Pancreas (tissue), 10 donors: ENCODE measurements around the gene INAVA. TPM values are rescaled to one million over a fixed set of nuclear protein-coding genes. Genes with fewer than 3 reads are reported as not detected.

Experiments used
- ATAC-seq, 4 donors: fragments of 200-7000 bp; cut with Tn5 transposase; one replicate each; pipeline versions ENCODE4 v1.8.0 to v1.9.1; 2020; ENCODE audit warnings: mild to moderate bottlenecking in 4 of 4, moderate library complexity in 4 of 4
- DNase-seq, 6 donors: peaks; one replicate each; pipeline ENCODE4 v3.0.0-alpha.2; 2020
- FAIRE-seq: peaks from 2 replicates; lab custom pipeline; 2012; peaks lifted over from hg19 to GRCh38; lab: Jason Lieb, UNC
- H3K27ac ChIP-seq, 4 donors: fragments of 200-600 bp; sonication (generic); 1 replicate in 3 of 4; 2 replicates in 1 of 4; pipeline versions ENCODE4 v1.5.0 to v1.8.0; 2020
- H3K27me3 ChIP-seq, 4 donors: fragments of 200-600 bp; one replicate each; pipeline ENCODE4 v1.8.0; 2021
- H3K36me3 ChIP-seq, 3 donors: fragments of 200-600 bp; sonication (generic) in 1 of 3; one replicate each; pipeline versions ENCODE4 v1.5.0 to v1.8.0; 2020 to 2021
- H3K4me1 ChIP-seq, 3 donors: fragments of 200-600 bp; one replicate each; pipeline ENCODE4 v1.8.0; 2021
- H3K4me3 ChIP-seq, 4 donors: fragments of 200-600 bp; sonication (generic) in 2 of 4; one replicate each; pipeline versions ENCODE4 v1.5.0 to v1.8.0; 2020 to 2021
- H3K9me3 ChIP-seq, 4 donors: fragments of 200-600 bp; one replicate each; pipeline ENCODE4 v1.8.0; 2021
- whole genome bisulfite sequencing, 2 donors: extraction: QIAGEN DNeasy Blood & Tissue Kit; methylation state at CpG; one replicate each; pipeline ENCODE4 v1.1.7; 2013; 5-methylcytosine and 5-hydroxymethylcytosine counted together
- intact Hi-C, 3 donors: fragments of 100-400 bp; cut with DNase I; formaldehyde crosslinking; loops; one replicate each; pipeline versions ENCODE4 v1.11.1 to v1.14.2; 2022
- polyA plus RNA-seq, 2 donors: library from polyadenylated mRNA; stranded (reverse); fragments of 200-250 nt; gene quantifications; one replicate each; pipeline ENCODE4 v1.2.3, GENCODE V29; 2013
- total RNA-seq, 6 donors: library from RNA; stranded (reverse); fragmentation: NEBNext Ultra II Directional in 4 of 6; extraction: Animal tissue kit (Norgen Biotek cat#: 25700) in 4 of 6; gene quantifications; one replicate each; pipeline versions ENCODE4 v1.2.1 to v1.2.4, GENCODE V29; 2021 to 2023
- TF ChIP-seq, protein P1 (sequence below), 4 donors: fragments of 200-600 bp; sonication (generic) in 3 of 4; IDR thresholded peaks; one replicate each; pipeline versions ENCODE4 v1.5.0 to v1.8.0; 2021; ENCODE audit warnings: antibody characterized with exemption in 4 of 4
- donor health status: healthy with polysubstance abuse.
- donor health status: DM: no; HTN: no; CAD: no; lungs with moderate emphysema.
- donor health status: DM: no; HTN: no; CAD: no.
- donor health status: control.
- donor health status: control.
- donor health status: Bipolar disorder and iron deficiency.
- donor health status: DM: yes; HTN: yes; CAD: no.
- donor health status: DM: no; HTN: no; CAD: no.
- donor health status: DM: no; HTN: no; CAD: no.
- donor health status: DM: yes; HTN: yes; CAD: no.

The INAVA gene
- total and polyA plus RNA-seq, 8 donors: 5.0 to 26.6 (median 13.8) TPM

- H3K27me3 ChIP-seq: no peaks in the 10 kb centered on the region
- TF ChIP-seq, protein P1, sequence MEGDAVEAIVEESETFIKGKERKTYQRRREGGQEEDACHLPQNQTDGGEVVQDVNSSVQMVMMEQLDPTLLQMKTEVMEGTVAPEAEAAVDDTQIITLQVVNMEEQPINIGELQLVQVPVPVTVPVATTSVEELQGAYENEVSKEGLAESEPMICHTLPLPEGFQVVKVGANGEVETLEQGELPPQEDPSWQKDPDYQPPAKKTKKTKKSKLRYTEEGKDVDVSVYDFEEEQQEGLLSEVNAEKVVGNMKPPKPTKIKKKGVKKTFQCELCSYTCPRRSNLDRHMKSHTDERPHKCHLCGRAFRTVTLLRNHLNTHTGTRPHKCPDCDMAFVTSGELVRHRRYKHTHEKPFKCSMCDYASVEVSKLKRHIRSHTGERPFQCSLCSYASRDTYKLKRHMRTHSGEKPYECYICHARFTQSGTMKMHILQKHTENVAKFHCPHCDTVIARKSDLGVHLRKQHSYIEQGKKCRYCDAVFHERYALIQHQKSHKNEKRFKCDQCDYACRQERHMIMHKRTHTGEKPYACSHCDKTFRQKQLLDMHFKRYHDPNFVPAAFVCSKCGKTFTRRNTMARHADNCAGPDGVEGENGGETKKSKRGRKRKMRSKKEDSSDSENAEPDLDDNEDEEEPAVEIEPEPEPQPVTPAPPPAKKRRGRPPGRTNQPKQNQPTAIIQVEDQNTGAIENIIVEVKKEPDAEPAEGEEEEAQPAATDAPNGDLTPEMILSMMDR (IDR thresholded peaks at IDR 0.05): no peak
- peak overlapping the region; percentile 60 to 90 (median 88) for H3K27ac ChIP-seq
- H3K9me3 ChIP-seq: no peaks in the 10 kb centered on the region
- intact Hi-C loops: loop anchor here in 1 of 3 donors (10.0 kb wide), 1 partner anchor 149 kb away; no protein-coding TSS in a partner anchor
- 39 to 67% methylated on average over 8 of the region's 8 CpGs for WGBS, 2 donors
- DNase-seq (peak in 1 of 6 donors; percentile 31), FAIRE-seq (no peak), ATAC-seq (peak in 3 of 4 donors; percentile 6 to 29 (median 17))
- peak overlapping the region in 3 of 4 donors; percentile 15 to 58 (median 46) for H3K4me3 ChIP-seq
- H3K36me3 ChIP-seq: peaks cover 0 to 12% (median 0%) of the 10 kb centered on the region in 3 donors
- peaks cover 0 to 4% (median 4%) of the 10 kb centered on the region in 3 donors for H3K4me1 ChIP-seq
Observed at GRCh38 chr1:200895443-200895789, 716 bp downstream of the INAVA start.

- peak overlapping the region in 3 of 4 donors; percentile 15 to 58 (median 46) for H3K4me3 ChIP-seq
- FAIRE-seq: no peak
- TF ChIP-seq, protein P1 (IDR thresholded peaks at IDR 0.05): no peak
- H3K9me3 ChIP-seq: no peaks in the 10 kb centered on the region
- no peaks in the 10 kb centered on the region for H3K27me3 ChIP-seq
- H3K27ac ChIP-seq: peak overlapping the region; percentile 60 to 90 (median 88)
- H3K36me3 ChIP-seq: peaks cover 0 to 18% (median 0%) of the 10 kb centered on the region in 3 donors
- peak in 1 of 6 donors; percentile 19 for DNase-seq
- peak; percentile 33 to 49 (median 40) for ATAC-seq
- WGBS, 2 donors: 26 to 53% methylated on average over 9 of the region's 9 CpGs
- intact Hi-C loops: loop anchor here in 1 of 3 donors (10.0 kb wide), 1 partner anchor 149 kb away; no protein-coding TSS in a partner anchor
- peaks cover 0 to 4% (median 4%) of the 10 kb centered on the region in 3 donors for H3K4me1 ChIP-seq
Observed at GRCh38 chr1:200895801-200896530, 1.3 kb downstream of the INAVA start.

DNA sequence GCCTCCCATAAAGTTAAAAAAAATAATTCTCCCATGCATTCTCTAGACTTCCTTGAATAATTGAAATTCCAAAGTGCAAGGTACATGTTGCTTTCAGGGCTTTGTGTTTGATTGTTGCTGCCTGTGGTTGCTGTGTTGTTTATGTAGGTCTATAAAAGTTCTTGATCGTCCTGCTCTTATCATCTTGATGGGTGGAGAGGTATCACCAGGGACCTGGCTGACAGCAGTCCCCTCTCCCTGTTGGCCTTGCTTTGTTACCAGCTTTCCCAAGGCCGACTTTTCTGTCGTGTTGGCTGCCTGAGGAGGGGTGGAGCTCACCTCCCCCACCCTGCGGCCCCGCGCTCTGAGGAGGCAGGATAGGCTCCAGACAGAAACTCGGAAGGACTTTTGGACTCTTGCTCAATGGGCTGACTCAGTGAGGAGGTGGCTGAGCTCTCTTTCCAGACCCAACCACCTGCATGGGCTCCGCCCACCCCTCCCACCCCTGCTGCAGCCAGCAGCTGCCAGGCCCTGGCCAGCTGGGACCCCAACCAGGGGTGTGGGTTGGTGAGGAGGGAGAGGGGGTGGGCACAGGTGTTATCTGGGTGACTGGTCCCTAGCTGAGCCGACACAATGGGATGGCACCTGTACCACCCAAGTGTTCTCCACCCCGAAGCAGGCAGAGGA is 2.0 kb downstream of the INAVA start:
- peak; percentile 29 for FAIRE-seq
- peak; percentile 80 to 88 (median 86) for ATAC-seq
- Histone ChIP-seq H3K27me3 (no peaks in the 10 kb centered on the region), H3K4me1 (peaks cover 0 to 4% (median 4%) of the 10 kb centered on the region in 3 donors), H3K36me3 (peaks cover 0 to 23% (median 0%) of the 10 kb centered on the region in 3 donors), H3K9me3 (no peaks in the 10 kb centered on the region), H3K27ac (peak overlapping the region; percentile 60 to 90 (median 88)), H3K4me3 (peak overlapping the region in 2 of 4 donors; percentile 46 to 58)
- TF ChIP-seq, protein P1 (IDR thresholded peaks at IDR 0.05): no peak
- intact Hi-C loops: loop anchor here in 1 of 3 donors (10.0 kb wide), 1 partner anchor 148 kb away; no protein-coding TSS in a partner anchor
- 23 to 25% methylated on average over 7 to 10 of the region's 10 CpGs for WGBS, 2 donors
- peak; percentile 81 to 91 (median 87) for DNase-seq

- intact Hi-C loops: loop anchor here in 1 of 3 donors (10.0 kb wide), 1 partner anchor 148 kb away; no protein-coding TSS in a partner anchor
- Histone ChIP-seq H3K4me3 (peak overlapping the region in 2 of 4 donors; percentile 12 to 58), H3K9me3 (no peaks in the 10 kb centered on the region), H3K27me3 (no peaks in the 10 kb centered on the region), H3K27ac (peak overlapping the region; percentile 60 to 90 (median 88)), H3K36me3 (peaks cover 0 to 29% (median 0%) of the 10 kb centered on the region in 3 donors), H3K4me1 (peaks cover 0 to 4% (median 4%) of the 10 kb centered on the region in 3 donors)
- TF ChIP-seq, protein P1 (IDR thresholded peaks at IDR 0.05): no peak
- DNase-seq (no peak), ATAC-seq (no peak), FAIRE-seq (no peak)
- 56 to 65% methylated on average over 5 of the region's 5 CpGs for WGBS, 2 donors
Observed at GRCh38 chr1:200897259-200897658, 2.6 kb downstream of the INAVA start.
